GM12878 (cell line): ENCODE data around the gene HEMK1. TPM values are rescaled to one million over a fixed set of nuclear protein-coding genes. Genes with fewer than 3 reads are reported as not detected.
A peak's percentile ranks its signal among the peaks of the same experiment; 100 is the strongest.

Source experiments
- BACH1 ChIP-seq: fragments of 450-650 bp; IDR thresholded peaks from 2 replicates; pipeline ENCODE4 v1.6.1; 2017; ENCODE audit warnings: mild to moderate bottlenecking, borderline replicate concordance
- BCL11A ChIP-seq: IDR thresholded peaks from 2 replicates; pipeline ENCODE4 v1.6.1; 2011; ENCODE audit warnings: low read depth, low read length
- BCL3 ChIP-seq: IDR thresholded peaks from 2 replicates; pipeline ENCODE4 v1.6.1; 2011; ENCODE audit warnings: borderline replicate concordance, low read depth, mild to moderate bottlenecking, moderate library complexity, low read length; ENCODE audit not compliant: insufficient read depth, poor library complexity, severe bottlenecking
- CBX3 ChIP-seq: fragments of 200-600 bp; sonication (generic); IDR thresholded peaks from 2 replicates; pipeline ENCODE4 v1.6.1; 2016; ENCODE audit warnings: low read depth, borderline replicate concordance
- E2F4 ChIP-seq: IDR thresholded peaks from 2 replicates; pipeline ENCODE4 v1.6.1; 2012; ENCODE audit warnings: low read depth, low read length, improper control_type of control experiment
- FOS ChIP-seq: IDR thresholded peaks from 3 replicates; pipeline ENCODE4 v1.6.1; 2011; ENCODE audit warnings: borderline replicate concordance; ENCODE audit not compliant: insufficient read length; ENCODE audit errors: extremely low read depth
- FOXM1 ChIP-seq: IDR thresholded peaks from 2 replicates; pipeline ENCODE4 v1.6.1; 2012; ENCODE audit warnings: low read depth, mild to moderate bottlenecking, inconsistent platforms, low read length, moderate library complexity
- HDGF ChIP-seq: fragments of 450-650 bp; IDR thresholded peaks from 2 replicates; pipeline ENCODE4 v1.6.1; 2016; ENCODE audit warnings: antibody characterized with exemption
- IKZF2 ChIP-seq, 2 experiments: fragments of 450-650 bp; IDR thresholded peaks; 2 replicates each; pipeline ENCODE4 v1.6.1; 2017; ENCODE audit warnings: mild to moderate bottlenecking in 2 of 2, moderate library complexity in 2 of 2
- KLF5 ChIP-seq: fragments of 450-650 bp; IDR thresholded peaks from 2 replicates; pipeline ENCODE4 v1.6.1; 2014; ENCODE audit warnings: mild to moderate bottlenecking; ENCODE audit not compliant: partially characterized antibody
- MEF2B ChIP-seq: fragments of 450-650 bp; IDR thresholded peaks from 2 replicates; pipeline ENCODE4 v1.6.1; 2018; ENCODE audit warnings: mild to moderate bottlenecking, moderate library complexity; ENCODE audit not compliant: partially characterized antibody, poor library complexity, severe bottlenecking
- NBN ChIP-seq: fragments of 450-650 bp; IDR thresholded peaks from 2 replicates; pipeline ENCODE4 v1.6.1; 2016
- PBX3 ChIP-seq: IDR thresholded peaks from 2 replicates; pipeline ENCODE4 v1.6.1; 2011; ENCODE audit warnings: mild to moderate bottlenecking, low read depth, low read length, moderate library complexity; ENCODE audit not compliant: insufficient replicate concordance
- PKNOX1 ChIP-seq: fragments of 450-650 bp; IDR thresholded peaks from 2 replicates; pipeline ENCODE4 v1.6.1; 2016; ENCODE audit warnings: mild to moderate bottlenecking
- SIX5 ChIP-seq: IDR thresholded peaks from 2 replicates; pipeline ENCODE4 v1.6.1; 2011; ENCODE audit warnings: mild to moderate bottlenecking, low read depth, low read length, moderate library complexity; ENCODE audit not compliant: severe bottlenecking
- SUZ12 ChIP-seq: fragments of 200-600 bp; sonication (generic); IDR thresholded peaks from one replicate; pipeline ENCODE4 v1.6.1; 2018; ENCODE audit warnings: antibody characterized with exemption, mild to moderate bottlenecking; ENCODE audit not compliant: unreplicated experiment
- TCF7 ChIP-seq: IDR thresholded peaks from 2 replicates; pipeline ENCODE4 v1.6.1; 2014; ENCODE audit warnings: antibody characterized with exemption, borderline replicate concordance
- USF2 ChIP-seq: IDR thresholded peaks from 2 replicates; pipeline ENCODE4 v1.6.1; 2011; ENCODE audit warnings: low read depth, low read length, improper control_type of control experiment, borderline replicate concordance
- ZBTB11 ChIP-seq: fragments of 450-650 bp; formaldehyde crosslinking; IDR thresholded peaks from 2 replicates; pipeline ENCODE4 v1.5.0; 2022; ENCODE audit warnings: mild to moderate bottlenecking, missing genetic modification characterization
- ZNF622 ChIP-seq: fragments of 450-650 bp; IDR thresholded peaks from 2 replicates; pipeline ENCODE4 v1.6.1; 2017; ENCODE audit warnings: mild to moderate bottlenecking, inconsistent platforms
- polyA plus RNA-seq, 11 experiments: library from polyadenylated mRNA; depleted of rRNA in 4 of 11; unstranded in 6 of 11; stranded (reverse) in 5 of 11; fragments of >200 nt; fragmentation: Nextera tagmentation in 4 of 11; fragmentation: Illumina TruSeq in 1 of 11; extraction: Ambion mirVana in 4 of 11; extraction: Trizol in 1 of 11; gene quantifications; 1 replicate in 1 of 11; 2 replicates in 10 of 11; pipeline versions ENCODE4 v1.2.1 to v1.2.3, GENCODE V29; 2011 to 2016; ENCODE audit warnings: inconsistent platforms in 2 of 11, missing spikeins in 2 of 11, low read depth in 1 of 11
- total RNA-seq, 4 experiments: library from RNA; depleted of rRNA in 3 of 4; stranded (reverse); fragments of >200 nt in 3 of 4; fragmentation: Illumina TruSeq in 1 of 4; extraction: Trizol in 1 of 4; gene quantifications; 2 replicates each; pipeline versions ENCODE4 v1.2.1 to v1.2.3, GENCODE V29; 2013 to 2021

The HEMK1 gene
- total and polyA plus RNA-seq, 10 of the 15 experiments (the other 5 are each of a cell fraction or from before 2014, with no cell fraction given): 2.8 to 19.0 (median 12.0) TPM

- TF ChIP-seq ZBTB11 (CRISPR knock-in tag): no peak
- no peak for TF ChIP-seq E2F4
- no peak for TF ChIP-seq KLF5
- TF ChIP-seq NBN: no peak
- no peak for TF ChIP-seq ZNF622
- no peak for TF ChIP-seq MEF2B
- no peak for TF ChIP-seq PBX3
- TF ChIP-seq HDGF: no peak
- TF ChIP-seq CBX3: no peak
- no peak for TF ChIP-seq SIX5
- TF ChIP-seq FOXM1: no peak
- no peak for TF ChIP-seq BCL3
- TF ChIP-seq SUZ12: no peak
- TF ChIP-seq BCL11A: no peak
- TF ChIP-seq USF2: no peak
- TF ChIP-seq PKNOX1: no peak
- peak; percentile 39; the same call in 1 of the 2 replicates for TF ChIP-seq BACH1
- no peak for TF ChIP-seq TCF7
- peak; percentile 2 for TF ChIP-seq FOS
- peak; percentile 46 to 51; a peak in 2 of 4 replicates for TF ChIP-seq IKZF2 (IDR thresholded peaks at IDR 0.05)
Measured at GRCh38 chr3:50611464-50612233, 42.3 kb downstream of the HEMK1 start, which contains the start of gene CISH (continued).
